Neural cell (in vitro differentiated cells): ENCODE measurements around the gene IDI1. TPM values are rescaled to one million over a fixed set of nuclear protein-coding genes. Genes with fewer than 3 reads are reported as not detected.

ENCODE experiments used
- H2AFZ ChIP-seq: fragments of 200-600, 300-800 bp; sonication (generic), shearing (Covaris generic); 2 replicates; pipeline ENCODE4 v1.6.0; 2014; ENCODE audit warnings: low read depth, mild to moderate bottlenecking, antibody characterized with exemption, low read length, moderate library complexity
- H3F3A ChIP-seq: fragments of 200-600 bp; shearing (Covaris generic); 2 replicates; pipeline ENCODE4 v1.6.1; 2016; ENCODE audit warnings: mild to moderate bottlenecking, moderate library complexity, mixed read lengths, antibody characterized with exemption, low read length; ENCODE audit not compliant: insufficient read depth, poor library complexity, severe bottlenecking
- H3K27ac ChIP-seq: fragments of 200-600, 300-800 bp; sonication (generic), shearing (Covaris generic); 2 replicates; pipeline ENCODE4 v1.5.1; 2014; ENCODE audit warnings: mild to moderate bottlenecking, low read length, moderate library complexity
- H3K27me3 ChIP-seq: fragments of 300-800, 200-600 bp; sonication (generic), shearing (Covaris generic); 2 replicates; pipeline ENCODE4 v1.6.0; 2014; ENCODE audit warnings: mild to moderate bottlenecking, low read depth, low read length, moderate library complexity; ENCODE audit not compliant: insufficient read depth
- H3K36me3 ChIP-seq: fragments of 300-800, 200-600 bp; sonication (generic), shearing (Covaris generic); 2 replicates; pipeline ENCODE4 v1.5.1; 2014; ENCODE audit warnings: mild to moderate bottlenecking, antibody characterized with exemption, low read length, moderate library complexity; ENCODE audit not compliant: insufficient read depth
- H3K4me2 ChIP-seq: fragments of 300-800, 200-600 bp; sonication (generic), shearing (Covaris generic); 2 replicates; pipeline ENCODE4 v1.6.0; 2014; ENCODE audit warnings: mild to moderate bottlenecking, low read length
- H3K4me3 ChIP-seq: fragments of 300-800, 200-600 bp; sonication (generic), shearing (Covaris generic); 2 replicates; pipeline ENCODE4 v1.5.1; 2014; ENCODE audit warnings: mild to moderate bottlenecking, low read length, moderate library complexity
- H3K79me2 ChIP-seq: fragments of 200-600 bp; shearing (Covaris generic); replicated peaks from 2 replicates; pipeline ENCODE4 v1.6.0; 2014; ENCODE audit warnings: mild to moderate bottlenecking, low read length, moderate library complexity; ENCODE audit not compliant: insufficient read depth
- H3K9ac ChIP-seq: fragments of 300-800, 200-600 bp; sonication (generic), shearing (Covaris generic); 2 replicates; pipeline ENCODE4 v1.6.1; 2016; ENCODE audit warnings: mild to moderate bottlenecking, low read length, mixed read lengths
- H3K9me2 ChIP-seq: fragments of 200-600 bp; shearing (Covaris generic); 2 replicates; pipeline ENCODE4 v1.6.1; 2016; ENCODE audit warnings: mild to moderate bottlenecking, low read length, mixed read lengths; ENCODE audit not compliant: insufficient read depth
- H3K9me3 ChIP-seq: fragments of 200-600, 300-800 bp; sonication (generic), shearing (Covaris generic); 2 replicates; pipeline ENCODE4 v1.6.1; 2016; ENCODE audit warnings: mild to moderate bottlenecking, mixed run types, low read length, moderate library complexity, mixed read lengths
- H4K20me1 ChIP-seq: fragments of 200-600 bp; shearing (Covaris generic); 2 replicates; pipeline ENCODE4 v1.6.1; 2016; ENCODE audit warnings: mild to moderate bottlenecking, mixed run types; ENCODE audit not compliant: insufficient read depth
- EP300 ChIP-seq: fragments of 450-650 bp; conservative IDR thresholded peaks from 2 replicates; pipeline ENCODE4 v1.6.1; 2014; ENCODE audit warnings: antibody characterized with exemption, mild to moderate bottlenecking, moderate library complexity; ENCODE audit not compliant: poor library complexity, severe bottlenecking
- EZH2 ChIP-seq: fragments of 200-600, 300-800 bp; shearing (Covaris generic), sonication (generic); IDR thresholded peaks from 2 replicates; pipeline ENCODE4 v1.6.1; 2014; ENCODE audit warnings: antibody characterized with exemption, low read length, borderline replicate concordance, mild to moderate bottlenecking; ENCODE audit not compliant: insufficient read depth, poor library complexity, severe bottlenecking
- MXI1 ChIP-seq: fragments of 450-650 bp; conservative IDR thresholded peaks from 2 replicates; pipeline ENCODE4 v1.6.1; 2014; ENCODE audit warnings: antibody characterized with exemption, mild to moderate bottlenecking; ENCODE audit not compliant: poor library complexity, severe bottlenecking
- POLR2AphosphoS5 ChIP-seq: IDR thresholded peaks from 2 replicates; pipeline ENCODE4 v1.6.1; 2012
- SMC3 ChIP-seq: fragments of 450-650 bp; conservative IDR thresholded peaks from 2 replicates; pipeline ENCODE4 v1.6.1; 2014; ENCODE audit warnings: antibody characterized with exemption, mild to moderate bottlenecking, moderate library complexity; ENCODE audit not compliant: poor library complexity
- polyA plus RNA-seq: library from polyadenylated mRNA; depleted of rRNA; stranded (reverse); fragments of >200 nt; gene quantifications from 2 replicates; pipeline ENCODE4 v1.2.3, GENCODE V29; 2014
- TF ChIP-seq, protein P1 (sequence below): IDR thresholded peaks from 2 replicates; pipeline ENCODE4 v1.6.1; 2012; ENCODE audit warnings: borderline replicate concordance

IDI1 gene
- polyA plus RNA-seq, 1 donor from 2014 or later, result 307 TPM

DNA sequence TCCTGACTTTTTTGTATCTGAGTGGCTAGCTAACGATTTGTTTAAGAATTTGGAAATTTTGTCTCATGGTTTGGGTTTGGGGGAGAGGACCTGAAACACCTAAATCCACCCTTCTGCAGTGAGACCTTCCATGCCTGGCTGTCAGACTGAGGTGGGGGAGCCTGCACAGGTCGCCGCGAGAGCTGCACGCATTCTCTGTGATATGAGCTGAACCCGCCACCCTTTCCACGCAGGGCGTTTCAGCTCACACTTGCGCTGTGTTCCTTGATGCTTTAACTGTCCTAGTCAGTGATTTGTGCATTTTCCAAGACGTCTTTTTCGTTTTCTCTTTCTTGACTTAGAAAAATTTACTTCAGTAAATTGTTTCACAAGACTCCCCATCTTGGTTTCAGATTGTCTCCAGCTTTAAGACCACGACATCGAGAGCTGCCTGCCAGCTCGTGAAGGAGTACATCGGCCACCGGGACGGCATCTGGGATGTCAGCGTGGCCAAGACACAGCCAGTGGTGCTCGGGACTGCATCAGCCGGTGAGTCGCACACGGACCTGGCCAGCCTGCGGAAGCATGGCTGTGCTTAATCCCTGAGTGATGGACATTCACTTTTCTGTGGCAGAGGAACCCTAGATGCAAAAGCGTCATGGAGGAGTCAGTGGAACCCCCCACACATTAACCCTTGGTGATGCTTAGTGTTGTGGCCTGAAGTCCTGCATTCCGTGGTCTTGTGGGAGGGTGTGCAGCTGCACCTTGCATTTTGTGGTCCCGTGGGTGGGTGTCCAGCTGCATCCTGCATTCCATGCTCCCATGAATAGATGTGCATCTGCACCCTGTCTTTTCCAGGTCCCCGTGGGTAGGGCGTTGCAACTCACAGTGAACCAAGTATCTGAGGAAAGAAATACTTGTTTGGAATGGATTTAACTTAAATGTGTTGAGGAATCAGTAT lies 35.4 kb upstream of the IDI1 start:
- no peaks in the 10 kb centered on the region for H3K9me3 ChIP-seq
- no peaks in the 10 kb centered on the region for H3K79me2 ChIP-seq
- peaks cover 7% of the 10 kb centered on the region for H3K36me3 ChIP-seq
- TF ChIP-seq EZH2 (no peak), SMC3 (no peak), EP300 (no peak)
- TF ChIP-seq, protein P1, sequence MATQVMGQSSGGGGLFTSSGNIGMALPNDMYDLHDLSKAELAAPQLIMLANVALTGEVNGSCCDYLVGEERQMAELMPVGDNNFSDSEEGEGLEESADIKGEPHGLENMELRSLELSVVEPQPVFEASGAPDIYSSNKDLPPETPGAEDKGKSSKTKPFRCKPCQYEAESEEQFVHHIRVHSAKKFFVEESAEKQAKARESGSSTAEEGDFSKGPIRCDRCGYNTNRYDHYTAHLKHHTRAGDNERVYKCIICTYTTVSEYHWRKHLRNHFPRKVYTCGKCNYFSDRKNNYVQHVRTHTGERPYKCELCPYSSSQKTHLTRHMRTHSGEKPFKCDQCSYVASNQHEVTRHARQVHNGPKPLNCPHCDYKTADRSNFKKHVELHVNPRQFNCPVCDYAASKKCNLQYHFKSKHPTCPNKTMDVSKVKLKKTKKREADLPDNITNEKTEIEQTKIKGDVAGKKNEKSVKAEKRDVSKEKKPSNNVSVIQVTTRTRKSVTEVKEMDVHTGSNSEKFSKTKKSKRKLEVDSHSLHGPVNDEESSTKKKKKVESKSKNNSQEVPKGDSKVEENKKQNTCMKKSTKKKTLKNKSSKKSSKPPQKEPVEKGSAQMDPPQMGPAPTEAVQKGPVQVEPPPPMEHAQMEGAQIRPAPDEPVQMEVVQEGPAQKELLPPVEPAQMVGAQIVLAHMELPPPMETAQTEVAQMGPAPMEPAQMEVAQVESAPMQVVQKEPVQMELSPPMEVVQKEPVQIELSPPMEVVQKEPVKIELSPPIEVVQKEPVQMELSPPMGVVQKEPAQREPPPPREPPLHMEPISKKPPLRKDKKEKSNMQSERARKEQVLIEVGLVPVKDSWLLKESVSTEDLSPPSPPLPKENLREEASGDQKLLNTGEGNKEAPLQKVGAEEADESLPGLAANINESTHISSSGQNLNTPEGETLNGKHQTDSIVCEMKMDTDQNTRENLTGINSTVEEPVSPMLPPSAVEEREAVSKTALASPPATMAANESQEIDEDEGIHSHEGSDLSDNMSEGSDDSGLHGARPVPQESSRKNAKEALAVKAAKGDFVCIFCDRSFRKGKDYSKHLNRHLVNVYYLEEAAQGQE, result no peak
- H4K20me1 ChIP-seq, result no peaks in the 10 kb centered on the region
- no peak overlapping the region for H3K9ac ChIP-seq
- no peak overlapping the region for H3K4me3 ChIP-seq
- no peaks in the 10 kb centered on the region for H3K9me2 ChIP-seq
- H3K27ac ChIP-seq, result no peak overlapping the region
- no peak overlapping the region for H3K4me2 ChIP-seq
- no peaks in the 10 kb centered on the region for H3K27me3 ChIP-seq
- no peaks in the 10 kb centered on the region for H3F3A ChIP-seq
- no peak overlapping the region for H2AFZ ChIP-seq

DNA sequence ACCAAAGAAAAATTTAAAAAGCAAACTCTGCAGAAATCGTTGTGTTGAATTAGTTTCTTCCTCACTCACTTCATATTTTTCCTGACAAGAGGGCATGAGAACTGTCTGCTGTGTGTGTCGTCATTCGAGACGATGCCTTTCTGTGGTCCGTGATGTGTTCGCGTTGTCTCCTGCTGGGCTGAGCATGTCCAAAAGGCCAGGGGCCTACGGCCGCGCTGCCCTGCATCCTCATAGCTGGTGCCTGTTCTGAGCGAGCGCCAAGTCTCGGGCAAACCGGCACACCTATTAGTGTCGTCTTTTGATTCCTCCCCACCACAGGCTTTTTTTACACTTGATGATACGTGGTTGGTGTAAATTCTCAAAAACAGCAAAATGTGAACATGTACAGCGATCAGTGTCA lies 34.7 kb upstream of the IDI1 start:
- H3K4me3 ChIP-seq, result no peak overlapping the region
- no peaks in the 10 kb centered on the region for H3K79me2 ChIP-seq
- no peaks in the 10 kb centered on the region for H3K27me3 ChIP-seq
- H3K9me2 ChIP-seq, result no peaks in the 10 kb centered on the region
- H4K20me1 ChIP-seq, result no peaks in the 10 kb centered on the region
- peaks cover 7% of the 10 kb centered on the region for H3K36me3 ChIP-seq
- H3K4me2 ChIP-seq, result no peak overlapping the region
- TF ChIP-seq POLR2AphosphoS5, result no peak
- H3F3A ChIP-seq, result no peaks in the 10 kb centered on the region
- H2AFZ ChIP-seq, result no peak overlapping the region
- H3K9me3 ChIP-seq, result no peaks in the 10 kb centered on the region
- no peak overlapping the region for H3K27ac ChIP-seq
- no peak overlapping the region for H3K9ac ChIP-seq

DNA sequence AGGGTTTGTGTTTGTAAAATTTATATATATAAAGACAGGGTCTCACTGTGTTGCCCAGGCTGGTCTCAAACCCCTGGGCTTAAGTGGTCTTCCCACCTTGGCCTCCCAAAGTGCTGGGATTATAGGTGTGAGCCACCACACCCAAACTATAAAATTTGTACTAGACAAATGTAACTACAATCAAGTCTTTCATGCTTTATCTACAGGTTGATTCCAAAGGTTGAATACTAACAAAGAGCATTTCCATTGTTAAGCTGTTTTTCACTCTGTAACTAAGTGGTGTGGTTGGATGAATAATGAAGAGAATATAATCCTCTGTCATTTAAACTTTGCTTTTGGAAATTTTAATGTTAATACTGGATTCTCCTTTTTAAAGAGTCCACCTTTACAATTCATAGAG lies 29.7 kb upstream of the IDI1 start:
- no peaks in the 10 kb centered on the region for H3K79me2 ChIP-seq
- H3K9ac ChIP-seq, result no peak overlapping the region
- H3K27me3 ChIP-seq, result no peaks in the 10 kb centered on the region
- no peak overlapping the region for H3K4me3 ChIP-seq
- no peaks in the 10 kb centered on the region for H4K20me1 ChIP-seq
- H3K9me3 ChIP-seq, result no peaks in the 10 kb centered on the region
- H3K36me3 ChIP-seq, result peaks cover 9% of the 10 kb centered on the region
- H3K9me2 ChIP-seq, result no peaks in the 10 kb centered on the region
- no peak overlapping the region for H3K27ac ChIP-seq
- H2AFZ ChIP-seq, result no peak overlapping the region
- H3F3A ChIP-seq, result no peaks in the 10 kb centered on the region
- no peak overlapping the region for H3K4me2 ChIP-seq
- TF ChIP-seq EZH2 (no peak), SMC3 (no peak), MXI1 (no peak)
